ENCODE data around the gene LRRC45.

- TF ChIP-seq EZH2 (IDR thresholded peaks at IDR 0.05) (no peak), POLR2AphosphoS5 (IDR thresholded peaks at IDR 0.05; ENCODE audit: borderline replicate concordance, low read depth, low read length) (no peak)
These were observed 7.7 kb upstream of the LRRC45 start for GRCh38 chr17:82015311-82015971.

Measured in SK-N-MC (cell line).